ENCODE data around the gene MIB1.

DNA sequence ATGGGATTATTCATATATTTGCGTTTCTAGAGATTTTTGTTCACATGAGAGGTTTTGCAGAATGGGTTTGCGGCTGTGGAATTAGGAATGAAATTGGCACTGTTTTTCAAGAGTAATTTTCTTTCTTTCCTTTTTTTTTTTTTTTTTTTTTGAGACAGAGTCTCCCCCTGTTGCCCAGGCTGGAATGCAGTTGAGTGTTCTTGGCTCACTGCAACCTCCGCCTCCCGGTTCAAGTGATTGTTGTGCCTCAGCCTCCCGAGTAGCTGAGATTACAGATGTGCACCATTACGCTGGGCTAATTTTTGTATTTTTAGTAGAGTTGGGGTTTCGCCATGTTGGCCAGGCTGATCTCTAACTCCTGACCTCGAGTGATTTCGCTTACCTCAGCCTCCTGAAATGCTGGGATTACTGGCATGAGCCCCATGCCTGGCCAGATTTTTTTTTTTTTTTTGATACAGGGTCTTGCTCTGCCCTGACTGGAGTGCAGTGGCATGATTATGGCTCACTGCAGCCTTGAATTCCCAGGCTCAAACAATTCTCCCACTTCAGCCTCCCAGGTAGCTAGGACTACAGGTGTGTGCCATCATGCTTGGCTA lies 65.3 kb downstream of the MIB1 start:
- no peak for TF ChIP-seq CTCF (conservative IDR thresholded peaks at IDR 0.05 in 1 of 2, IDR thresholded peaks at IDR 0.05 in 1 of 2; ENCODE audit: low read depth in 1 of 2, low read length in 2 of 2)
- no peak for TF ChIP-seq EZH2 (IDR thresholded peaks at IDR 0.05; ENCODE audit: low read length, missing control alignments)

All from fibroblast of lung (primary cell).